ENCODE results near the gene CHD1. TPM values are rescaled to one million over a fixed set of nuclear protein-coding genes. Genes with fewer than 3 reads are reported as not detected.

Gene CHD1
- polyA plus RNA-seq, 1 experiment: 26.4 TPM

GRCh38 chr5:98891591-98891990 is 37.2 kb downstream of the CHD1 start:
- no peak for DNase-seq (ENCODE audit: low read depth, low spot score)
- Histone ChIP-seq H3K27me3 (ENCODE audit: control insufficient read depth, insufficient read depth, low read length) (no peaks in the 10 kb centered on the region), H3K27ac (ENCODE audit: low read depth, low read length) (no peak overlapping the region), H3K9me3 (ENCODE audit: control insufficient read depth, insufficient read depth, low read length) (no peaks in the 10 kb centered on the region), H3K4me3 (ENCODE audit: low read depth, low read length) (no peak overlapping the region)
- TF ChIP-seq CTCF (IDR thresholded peaks at IDR 0.05; ENCODE audit: low read depth, low read length): no peak
- POLR2A ChIA-PET: no interaction called here
- CTCF ChIA-PET: interaction anchor here (0.6 to 1.3 kb wide), 2 partner anchors 141 to 213 kb away, joined by 4 to 7 read pairs; no protein-coding TSS in a partner anchor

GRCh38 chr5:98880598-98880997 is 48.2 kb downstream of the CHD1 start:
- ChIA-PET CTCF (interaction anchor here (0.9 to 2.2 kb wide), 3 partner anchors 13 to 180 kb away, joined by 3 to 11 read pairs (median 5); no protein-coding TSS in a partner anchor), POLR2A (no interaction called here)
- no peak for TF ChIP-seq CTCF (IDR thresholded peaks at IDR 0.05; ENCODE audit: low read depth, low read length)
- Histone ChIP-seq H3K9me3 (ENCODE audit: control insufficient read depth, insufficient read depth, low read length) (no peaks in the 10 kb centered on the region), H3K4me3 (ENCODE audit: low read depth, low read length) (no peak overlapping the region), H3K27ac (ENCODE audit: low read depth, low read length) (no peak overlapping the region), H3K27me3 (ENCODE audit: control insufficient read depth, insufficient read depth, low read length) (no peaks in the 10 kb centered on the region)
- no peak for DNase-seq (ENCODE audit: low read depth, low spot score)

- Histone ChIP-seq H3K27ac (ENCODE audit: low read depth, low read length) (no peak overlapping the region), H3K27me3 (ENCODE audit: control insufficient read depth, insufficient read depth, low read length) (no peaks in the 10 kb centered on the region), H3K9me3 (ENCODE audit: control insufficient read depth, insufficient read depth, low read length) (no peaks in the 10 kb centered on the region), H3K4me3 (ENCODE audit: low read depth, low read length) (no peak overlapping the region)
- no peak for DNase-seq (ENCODE audit: low read depth, low spot score)
- ChIA-PET POLR2A (no interaction called here), CTCF (interaction anchor here (0.9 to 2.2 kb wide), 3 partner anchors 13 to 181 kb away, joined by 3 to 11 read pairs (median 5); no protein-coding TSS in a partner anchor)
- TF ChIP-seq CTCF (IDR thresholded peaks at IDR 0.05; ENCODE audit: low read depth, low read length): no peak
Observed at GRCh38 chr5:98880151-98880550, 48.7 kb downstream of the CHD1 start.

- H3K27ac ChIP-seq (ENCODE audit: low read depth, low read length): no peak overlapping the region
- ChIA-PET CTCF (no interaction called here), POLR2A (no interaction called here)
- TF ChIP-seq CTCF (IDR thresholded peaks at IDR 0.05; ENCODE audit: low read depth, low read length): no peak
- H3K27me3 ChIP-seq (ENCODE audit: control insufficient read depth, insufficient read depth, low read length): no peaks in the 10 kb centered on the region
- no peak for DNase-seq (ENCODE audit: low read depth, low spot score)
- H3K9me3 ChIP-seq (ENCODE audit: control insufficient read depth, insufficient read depth, low read length): no peaks in the 10 kb centered on the region
- H3K4me3 ChIP-seq (ENCODE audit: low read depth, low read length): no peak overlapping the region
Observed at GRCh38 chr5:98877600-98877999, 51.2 kb downstream of the CHD1 start.

GRCh38 chr5:98872674-98873073 is 56.1 kb downstream of the CHD1 start:
- Histone ChIP-seq H3K27ac (ENCODE audit: low read depth, low read length) (no peak overlapping the region), H3K4me3 (ENCODE audit: low read depth, low read length) (no peak overlapping the region), H3K27me3 (ENCODE audit: control insufficient read depth, insufficient read depth, low read length) (no peaks in the 10 kb centered on the region), H3K9me3 (ENCODE audit: control insufficient read depth, insufficient read depth, low read length) (no peaks in the 10 kb centered on the region)
- no peak for TF ChIP-seq CTCF (IDR thresholded peaks at IDR 0.05; ENCODE audit: low read depth, low read length)
- CTCF ChIA-PET: no interaction called here
- DNase-seq (ENCODE audit: low read depth, low spot score): no peak
- POLR2A ChIA-PET: no interaction called here
